ENCODE results near the gene LDLR. TPM values are rescaled to one million over a fixed set of nuclear protein-coding genes. Genes with fewer than 3 reads are reported as not detected.

LDLR gene
- total RNA-seq, 4 donors from 2014 or later = 14.2 to 258 (median 47.5) TPM

- Histone ChIP-seq H3K9me3 (no peaks in the 10 kb centered on the region), H3K27ac (replicated peaks in 1 of 4) (peak overlapping the region in 3 of 4 donors; percentile 36 to 54 (median 54)), H3K27me3 (no peaks in the 10 kb centered on the region), H3K36me3 (peaks cover 41 to 94% (median 79%) of the 10 kb centered on the region in 4 donors), H3K4me3 (no peak overlapping the region), H3K4me1 (peaks cover 8 to 32% (median 20%) of the 10 kb centered on the region in 4 donors)
- intact Hi-C loops (cut with DNase I) = loop anchor here (2.0 kb wide), 1 partner anchor 91 kb away; no protein-coding TSS in a partner anchor
- WGBS = 38% methylated on average over 6 of the region's 11 CpGs
- DNase-seq (ENCODE audit: extremely low spot score) = peak; percentile 96
- TF ChIP-seq POLR2A (IDR thresholded peaks at IDR 0.05; ENCODE audit: low read depth) = no peak
- TF ChIP-seq POLR2AphosphoS5 (IDR thresholded peaks at IDR 0.05) = peak; percentile 59 to 69
- TF ChIP-seq CTCF (IDR thresholded peaks at IDR 0.05) = peak; percentile 76 to 80 (median 77)
Observed at GRCh38 chr19:11125994-11126685, 36.9 kb downstream of the LDLR start.

- Histone ChIP-seq H3K36me3 (peaks cover 37 to 95% (median 80%) of the 10 kb centered on the region in 4 donors), H3K4me1 (peaks cover 8 to 36% (median 24%) of the 10 kb centered on the region in 4 donors), H3K9me3 (no peaks in the 10 kb centered on the region), H3K27me3 (no peaks in the 10 kb centered on the region), H3K4me3 (no peak overlapping the region), H3K27ac (replicated peaks in 1 of 4) (peak overlapping the region in 3 of 4 donors; percentile 7 to 83 (median 9))
- WGBS = 85% methylated on average over 15 of the region's 15 CpGs
- no peak for DNase-seq (ENCODE audit: extremely low spot score)
- TF ChIP-seq POLR2A (IDR thresholded peaks at IDR 0.05; ENCODE audit: low read depth) = no peak
- TF ChIP-seq CTCF (IDR thresholded peaks at IDR 0.05) = no peak
- TF ChIP-seq POLR2AphosphoS5 (IDR thresholded peaks at IDR 0.05) = no peak
- TF ChIP-seq EP300 (IDR thresholded peaks at IDR 0.05) = no peak
- intact Hi-C loops (cut with DNase I) = loop anchor here (2.0 kb wide), 1 partner anchor 93 kb away; no protein-coding TSS in a partner anchor
Observed at GRCh38 chr19:11127905-11128304, 38.6 kb downstream of the LDLR start.

- Histone ChIP-seq H3K27ac (replicated peaks in 1 of 4) (peak overlapping the region; percentile 59 to 83 (median 74)), H3K4me3 (no peak overlapping the region), H3K27me3 (no peaks in the 10 kb centered on the region), H3K36me3 (peaks cover 26 to 72% (median 57%) of the 10 kb centered on the region in 4 donors), H3K9me3 (no peaks in the 10 kb centered on the region), H3K4me1 (peaks cover 8 to 34% (median 23%) of the 10 kb centered on the region in 4 donors)
- TF ChIP-seq CTCF (IDR thresholded peaks at IDR 0.05) (peak; percentile 89 to 95 (median 94)), POLR2AphosphoS5 (IDR thresholded peaks at IDR 0.05) (peak; percentile 54 to 74), POLR2A (IDR thresholded peaks at IDR 0.05; ENCODE audit: low read depth) (no peak)
- 62% methylated on average over 13 of the region's 19 CpGs for WGBS
- DNase-seq (ENCODE audit: extremely low spot score) = peak; percentile 96
- intact Hi-C loops (cut with DNase I) = loop anchor here (10.0 kb wide), 1 partner anchor 196 kb away; no protein-coding TSS in a partner anchor
Observed at GRCh38 chr19:11130824-11131455, 41.7 kb downstream of the LDLR start.

- no peaks in the 10 kb centered on the region for H3K27me3 ChIP-seq
- H3K4me1 ChIP-seq = peaks cover 8 to 29% (median 19%) of the 10 kb centered on the region in 4 donors
- DNase-seq (ENCODE audit: extremely low spot score) = no peak
- no peaks in the 10 kb centered on the region for H3K9me3 ChIP-seq
- H3K4me3 ChIP-seq = no peak overlapping the region
- intact Hi-C loops (cut with DNase I) = loop anchor here (10.0 kb wide), 1 partner anchor 197 kb away; no protein-coding TSS in a partner anchor
- TF ChIP-seq POLR2A (IDR thresholded peaks at IDR 0.05; ENCODE audit: low read depth) = no peak
- no peak for TF ChIP-seq CTCF (IDR thresholded peaks at IDR 0.05)
- no peak for TF ChIP-seq EP300 (IDR thresholded peaks at IDR 0.05)
- TF ChIP-seq POLR2AphosphoS5 (IDR thresholded peaks at IDR 0.05) = no peak
- 70% methylated on average over 5 of the region's 7 CpGs for WGBS
- H3K27ac ChIP-seq (replicated peaks in 1 of 4) = peak overlapping the region; percentile 59 to 83 (median 74)
- peaks cover 26 to 69% (median 56%) of the 10 kb centered on the region in 4 donors for H3K36me3 ChIP-seq
Observed at GRCh38 chr19:11131471-11131870, 42.2 kb downstream of the LDLR start.

All from esophagus muscularis mucosa (tissue), 4 donors.